Measurements from ENCODE around the gene MAN1C1.

Gene MAN1C1

GRCh38 chr1:25763493-25763892, 146.9 kb downstream of the MAN1C1 start:
- no peak overlapping the region for H3K4me3 ChIP-seq (ENCODE audit: low read length)

GRCh38 chr1:25765136-25765922, 148.7 kb downstream of the MAN1C1 start:
- no peak for DNase-seq (ENCODE audit: low read depth, low spot score)

More at GRCh38 chr1:25763493-25763892, 146.9 kb downstream of the MAN1C1 start:
- DNase-seq (ENCODE audit: low read depth, low spot score): no peak

GRCh38 chr1:25765923-25766589, 149.5 kb downstream of the MAN1C1 start:
- no peak overlapping the region for H3K4me3 ChIP-seq (ENCODE audit: low read length)
- DNase-seq (ENCODE audit: low read depth, low spot score): no peak

More at GRCh38 chr1:25765136-25765922, 148.7 kb downstream of the MAN1C1 start:
- H3K4me3 ChIP-seq (ENCODE audit: low read length): no peak overlapping the region

GRCh38 chr1:25766721-25767436, 150.3 kb downstream of the MAN1C1 start:
- no peak for DNase-seq (ENCODE audit: low read depth, low spot score)
- H3K4me3 ChIP-seq (ENCODE audit: low read length): no peak overlapping the region

GRCh38 chr1:25767437-25767770, 150.8 kb downstream of the MAN1C1 start:
- no peak overlapping the region for H3K4me3 ChIP-seq (ENCODE audit: low read length)
- DNase-seq (ENCODE audit: low read depth, low spot score): no peak

GRCh38 chr1:25768999-25769398, 152.4 kb downstream of the MAN1C1 start:
- no peak for DNase-seq (ENCODE audit: low read depth, low spot score)
- no peak overlapping the region for H3K4me3 ChIP-seq (ENCODE audit: low read length)

- no peak overlapping the region for H3K4me3 ChIP-seq (ENCODE audit: low read length)
- no peak for DNase-seq (ENCODE audit: low read depth, low spot score)
Measured at GRCh38 chr1:25769625-25770383, 153.2 kb downstream of the MAN1C1 start.

- no peak for DNase-seq (ENCODE audit: low read depth, low spot score)
- no peak overlapping the region for H3K4me3 ChIP-seq (ENCODE audit: low read length)
Measured at GRCh38 chr1:25770541-25771220, 154.1 kb downstream of the MAN1C1 start.

GRCh38 chr1:25771221-25772114, 154.9 kb downstream of the MAN1C1 start:
- no peak for DNase-seq (ENCODE audit: low read depth, low spot score)
- no peak overlapping the region for H3K4me3 ChIP-seq (ENCODE audit: low read length)

- H3K4me3 ChIP-seq (ENCODE audit: low read length): no peak overlapping the region
- DNase-seq (ENCODE audit: low read depth, low spot score): no peak
Measured at GRCh38 chr1:25772164-25772563, 155.6 kb downstream of the MAN1C1 start.

GRCh38 chr1:25772692-25773245, 156.2 kb downstream of the MAN1C1 start:
- DNase-seq (ENCODE audit: low read depth, low spot score): no peak
- H3K4me3 ChIP-seq (ENCODE audit: low read length): no peak overlapping the region

- DNase-seq (ENCODE audit: low read depth, low spot score): no peak
- no peak overlapping the region for H3K4me3 ChIP-seq (ENCODE audit: low read length)
Measured at GRCh38 chr1:25773441-25774125, 157.0 kb downstream of the MAN1C1 start.

- no peak for DNase-seq (ENCODE audit: low read depth, low spot score)
- H3K4me3 ChIP-seq (ENCODE audit: low read length): no peak overlapping the region
Measured at GRCh38 chr1:25774206-25774803, 157.7 kb downstream of the MAN1C1 start.

GRCh38 chr1:25774921-25775771, 158.6 kb downstream of the MAN1C1 start:
- no peak overlapping the region for H3K4me3 ChIP-seq (ENCODE audit: low read length)
- peak; percentile 96 for DNase-seq (ENCODE audit: low read depth, low spot score)

GRCh38 chr1:25779388-25779787, 162.8 kb downstream of the MAN1C1 start:
- H3K4me3 ChIP-seq (ENCODE audit: low read length): no peak overlapping the region
- DNase-seq (ENCODE audit: low read depth, low spot score): no peak

- no peak for DNase-seq (ENCODE audit: low read depth, low spot score)
- no peak overlapping the region for H3K4me3 ChIP-seq (ENCODE audit: low read length)
Measured at GRCh38 chr1:25779894-25780293, 163.3 kb downstream of the MAN1C1 start.
